Hematopoietic multipotent progenitor cell treated with erythropoietin and hydrocortisone succinate and interleukin-3 and kit ligand, for 6 days (in vitro differentiated cells): ENCODE results near the gene CRYBG3.
A peak's percentile ranks its signal among the peaks of the same experiment; 100 is the strongest.
"Not testable (repeated sequence)": the region's sequence is repeated elsewhere in the genome, so short reads cannot be mapped to it uniquely, and the experiment has no call there.

Experiments
- DNase-seq: peaks from one replicate; pipeline ENCODE4 v3.0.0-alpha.2; 2015

Gene CRYBG3

GRCh38 chr3:97821774-97822358, at the start of gene CRYBG3:
Gene CRYBG3 (plus strand): TSS chr3:97822011. CDS start chr3:97822207, 196 bp downstream.
- peak; percentile 87 for DNase-seq

GRCh38 chr3:97772926-97773325, 48.9 kb upstream of the CRYBG3 start:
- DNase-seq: no peak

- no peak for DNase-seq
Measured at GRCh38 chr3:97778152-97778551, 43.7 kb upstream of the CRYBG3 start.

GRCh38 chr3:97793420-97794019, 28.3 kb upstream of the CRYBG3 start:
- DNase-seq: peak; percentile 82

GRCh38 chr3:97795951-97796350, 25.9 kb upstream of the CRYBG3 start:
- no peak for DNase-seq

GRCh38 chr3:97804471-97804870, 17.3 kb upstream of the CRYBG3 start:
- no peak for DNase-seq

GRCh38 chr3:97810779-97811390, 10.9 kb upstream of the CRYBG3 start:
- no peak for DNase-seq

GRCh38 chr3:97815149-97815917, 6.5 kb upstream of the CRYBG3 start:
- no peak for DNase-seq

- DNase-seq: no peak
Measured at GRCh38 chr3:97816811-97817210, 5.0 kb upstream of the CRYBG3 start.

- DNase-seq: no peak
Measured at GRCh38 chr3:97817965-97818364, 3.8 kb upstream of the CRYBG3 start.

GRCh38 chr3:97820780-97821179, 1.0 kb upstream of the CRYBG3 start:
- no peak for DNase-seq

- DNase-seq: no peak
Measured at GRCh38 chr3:97821287-97821773, 481 bp upstream of the CRYBG3 start.

- peak; percentile 6 for DNase-seq
Measured at GRCh38 chr3:97822359-97822775, 556 bp downstream of the CRYBG3 start.

GRCh38 chr3:97823046-97824004, 1.5 kb downstream of the CRYBG3 start:
- no peak for DNase-seq

GRCh38 chr3:97825101-97825500, 3.3 kb downstream of the CRYBG3 start:
- DNase-seq: no peak

GRCh38 chr3:97827741-97828471, 6.1 kb downstream of the CRYBG3 start:
- DNase-seq: no peak

GRCh38 chr3:97829198-97829597, 7.4 kb downstream of the CRYBG3 start:
- DNase-seq: no peak

- no peak for DNase-seq
Measured at GRCh38 chr3:97830638-97831037, 8.8 kb downstream of the CRYBG3 start.

GRCh38 chr3:97831140-97831539, 9.3 kb downstream of the CRYBG3 start:
- DNase-seq: no peak

- not testable (repeated sequence) for DNase-seq
Measured at GRCh38 chr3:97833184-97833583, 11.4 kb downstream of the CRYBG3 start.

- no peak for DNase-seq
Measured at GRCh38 chr3:97835761-97836160, 13.9 kb downstream of the CRYBG3 start.

GRCh38 chr3:97838393-97838792, 16.6 kb downstream of the CRYBG3 start:
- DNase-seq: no peak
